ENCODE data around the gene ZNF254. TPM values are rescaled to one million over a fixed set of nuclear protein-coding genes. Genes with fewer than 3 reads are reported as not detected.
"Not testable (repeated sequence)": the region's sequence is repeated elsewhere in the genome, so short reads cannot be mapped to it uniquely, and the experiment has no call there.

Gene ZNF254
- total RNA-seq, 1 experiment from 2014 or later: 35.1 TPM

- not testable (repeated sequence) for H4K20me1 ChIP-seq (ENCODE audit: insufficient read depth, low read depth, low read length); H3K9me3 ChIP-seq (ENCODE audit: low read length); DNase-seq; H2AFZ ChIP-seq (ENCODE audit: low read length); H3K9me2 ChIP-seq (replicated peaks; ENCODE audit: insufficient read depth, low read length); H3K27me3 ChIP-seq (ENCODE audit: low read length); H3K27ac ChIP-seq (ENCODE audit: low read length); H3K9ac ChIP-seq (ENCODE audit: low read length); H3K4me3 ChIP-seq (ENCODE audit: low read length); H3K4me2 ChIP-seq (ENCODE audit: low read depth, low read length, poor library complexity, severe bottlenecking); H3K79me2 ChIP-seq (ENCODE audit: low read length); H3K4me1 ChIP-seq (ENCODE audit: low read length)
- peaks cover 37% of the 10 kb centered on the region for H3K36me3 ChIP-seq (ENCODE audit: insufficient read depth, low read length)
Measured at GRCh38 chr19:24075530-24075929, 11.5 kb upstream of the ZNF254 start.

DNA sequence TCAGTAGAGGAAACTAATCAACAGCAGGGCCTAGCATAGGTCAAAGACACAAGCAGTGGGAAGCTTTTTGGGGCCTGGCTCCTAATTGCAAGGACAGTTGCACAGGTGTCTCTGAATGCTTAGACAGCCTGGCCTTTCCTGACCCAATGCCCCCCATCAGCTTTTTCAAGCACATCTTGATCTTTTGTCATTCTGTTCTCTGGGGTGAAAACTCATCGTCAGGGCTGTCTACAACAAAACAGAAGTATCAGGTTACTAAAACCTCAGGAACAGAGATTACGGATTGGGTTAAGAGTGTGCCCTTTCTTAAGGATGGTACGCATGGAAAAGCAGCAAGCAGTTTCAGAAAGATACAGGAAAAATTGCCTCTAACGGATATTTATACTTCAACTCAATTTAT is 8.3 kb upstream of the ZNF254 start:
- DNase-seq: no peak
- Histone ChIP-seq H3K4me3 (ENCODE audit: low read length) (no peak overlapping the region), H3K9me3 (ENCODE audit: low read length) (no peaks in the 10 kb centered on the region), H3K9ac (ENCODE audit: low read length) (no peak overlapping the region), H3K27ac (ENCODE audit: low read length) (no peak overlapping the region), H3K79me2 (ENCODE audit: low read length) (no peaks in the 10 kb centered on the region), H3K27me3 (ENCODE audit: low read length) (no peaks in the 10 kb centered on the region), H3K4me2 (ENCODE audit: low read depth, low read length, poor library complexity, severe bottlenecking) (no peak overlapping the region), H3K4me1 (ENCODE audit: low read length) (no peaks in the 10 kb centered on the region), H2AFZ (ENCODE audit: low read length) (no peak overlapping the region), H3K36me3 (ENCODE audit: insufficient read depth, low read length) (peaks cover 12% of the 10 kb centered on the region), H3K9me2 (replicated peaks; ENCODE audit: insufficient read depth, low read length) (no peaks in the 10 kb centered on the region), H4K20me1 (ENCODE audit: insufficient read depth, low read depth, low read length) (no peaks in the 10 kb centered on the region)

- H3K4me3 ChIP-seq (ENCODE audit: low read length): no peak overlapping the region
- no peaks in the 10 kb centered on the region for H3K4me1 ChIP-seq (ENCODE audit: low read length)
- H3K9me2 ChIP-seq (replicated peaks; ENCODE audit: insufficient read depth, low read length): no peaks in the 10 kb centered on the region
- no peak for DNase-seq
- H3K4me2 ChIP-seq (ENCODE audit: low read depth, low read length, poor library complexity, severe bottlenecking): no peak overlapping the region
- H3K9me3 ChIP-seq (ENCODE audit: low read length): no peaks in the 10 kb centered on the region
- H3K27me3 ChIP-seq (ENCODE audit: low read length): no peaks in the 10 kb centered on the region
- no peak overlapping the region for H2AFZ ChIP-seq (ENCODE audit: low read length)
- H3K36me3 ChIP-seq (ENCODE audit: insufficient read depth, low read length): no peaks in the 10 kb centered on the region
- no peaks in the 10 kb centered on the region for H3K79me2 ChIP-seq (ENCODE audit: low read length)
- no peak overlapping the region for H3K27ac ChIP-seq (ENCODE audit: low read length)
- no peak overlapping the region for H3K9ac ChIP-seq (ENCODE audit: low read length)
- H4K20me1 ChIP-seq (ENCODE audit: insufficient read depth, low read depth, low read length): no peaks in the 10 kb centered on the region
Measured at GRCh38 chr19:24081056-24081455, 5.9 kb upstream of the ZNF254 start.

- Histone ChIP-seq H3K27ac (ENCODE audit: low read length) (no peak overlapping the region), H3K4me3 (ENCODE audit: low read length) (no peak overlapping the region), H3K9me3 (ENCODE audit: low read length) (peaks cover 12% of the 10 kb centered on the region), H3K79me2 (ENCODE audit: low read length) (peaks cover 87% of the 10 kb centered on the region), H3K9ac (ENCODE audit: low read length) (no peak overlapping the region), H3K4me1 (ENCODE audit: low read length) (no peaks in the 10 kb centered on the region), H3K36me3 (ENCODE audit: insufficient read depth, low read length) (peaks cover 81% of the 10 kb centered on the region), H3K27me3 (ENCODE audit: low read length) (no peaks in the 10 kb centered on the region), H3K9me2 (replicated peaks; ENCODE audit: insufficient read depth, low read length) (no peaks in the 10 kb centered on the region), H3K4me2 (ENCODE audit: low read depth, low read length, poor library complexity, severe bottlenecking) (no peak overlapping the region), H4K20me1 (ENCODE audit: insufficient read depth, low read depth, low read length) (no peaks in the 10 kb centered on the region), H2AFZ (ENCODE audit: low read length) (no peak overlapping the region)
- no peak for DNase-seq
Measured at GRCh38 chr19:24098359-24098758, 11.4 kb downstream of the ZNF254 start.

DNA sequence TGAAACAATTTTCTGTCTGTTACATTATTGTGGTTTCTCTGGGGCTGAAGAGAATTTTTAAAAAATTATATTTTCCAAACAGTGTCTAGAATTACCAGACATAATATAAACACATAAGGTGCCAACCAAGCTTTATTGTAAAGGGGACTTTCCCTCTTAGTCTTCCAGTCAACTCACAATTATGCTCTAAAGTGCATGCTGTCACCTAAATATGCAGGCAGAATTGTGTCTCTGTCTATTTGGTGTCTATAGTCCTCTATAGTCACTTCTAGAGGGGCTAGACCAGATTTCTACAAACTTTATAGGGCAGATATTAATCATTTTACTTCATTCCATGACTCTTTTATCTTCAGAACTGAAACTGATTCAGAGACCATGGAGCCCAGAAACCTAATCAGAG is 12.8 kb downstream of the ZNF254 start:
- no peaks in the 10 kb centered on the region for H4K20me1 ChIP-seq (ENCODE audit: insufficient read depth, low read depth, low read length)
- no peak for DNase-seq
- H3K9ac ChIP-seq (ENCODE audit: low read length): no peak overlapping the region
- no peaks in the 10 kb centered on the region for H3K4me1 ChIP-seq (ENCODE audit: low read length)
- H3K27me3 ChIP-seq (ENCODE audit: low read length): no peaks in the 10 kb centered on the region
- H3K36me3 ChIP-seq (ENCODE audit: insufficient read depth, low read length): peaks cover 82% of the 10 kb centered on the region
- no peak overlapping the region for H3K4me3 ChIP-seq (ENCODE audit: low read length)
- no peaks in the 10 kb centered on the region for H3K9me2 ChIP-seq (replicated peaks; ENCODE audit: insufficient read depth, low read length)
- H3K4me2 ChIP-seq (ENCODE audit: low read depth, low read length, poor library complexity, severe bottlenecking): no peak overlapping the region
- H3K79me2 ChIP-seq (ENCODE audit: low read length): peaks cover 82% of the 10 kb centered on the region
- peaks cover 7% of the 10 kb centered on the region for H3K9me3 ChIP-seq (ENCODE audit: low read length)
- no peak overlapping the region for H3K27ac ChIP-seq (ENCODE audit: low read length)
- no peak overlapping the region for H2AFZ ChIP-seq (ENCODE audit: low read length)

DNA sequence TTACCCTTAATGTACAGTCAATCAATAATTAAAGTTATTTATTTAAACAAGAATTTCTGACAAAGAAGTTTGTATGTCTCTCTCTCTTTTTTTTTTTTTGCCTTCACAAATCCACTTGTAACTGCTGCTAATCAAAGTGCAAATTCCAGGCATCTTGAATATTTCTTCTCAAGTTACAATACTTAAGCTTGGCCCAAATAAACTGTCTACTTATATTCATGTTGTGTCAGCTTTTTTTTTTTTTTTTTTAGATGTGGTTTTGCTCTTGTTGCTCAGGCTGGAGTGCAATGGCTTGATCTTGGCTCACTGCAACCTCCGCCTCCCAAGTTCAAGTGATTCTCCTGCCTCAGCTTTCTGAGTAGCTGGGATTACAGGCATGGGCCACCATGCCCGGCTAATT is 13.6 kb downstream of the ZNF254 start:
- H3K4me1 ChIP-seq (ENCODE audit: low read length); H3K27me3 ChIP-seq (ENCODE audit: low read length); H3K9me3 ChIP-seq (ENCODE audit: low read length); H3K9ac ChIP-seq (ENCODE audit: low read length); H2AFZ ChIP-seq (ENCODE audit: low read length); H3K4me3 ChIP-seq (ENCODE audit: low read length); H3K4me2 ChIP-seq (ENCODE audit: low read depth, low read length, poor library complexity, severe bottlenecking); H3K27ac ChIP-seq (ENCODE audit: low read length); H4K20me1 ChIP-seq (ENCODE audit: insufficient read depth, low read depth, low read length); H3K9me2 ChIP-seq (replicated peaks; ENCODE audit: insufficient read depth, low read length); DNase-seq: not testable (repeated sequence)
- Histone ChIP-seq H3K79me2 (ENCODE audit: low read length) (peaks cover 81% of the 10 kb centered on the region), H3K36me3 (ENCODE audit: insufficient read depth, low read length) (peaks cover 82% of the 10 kb centered on the region)

GRCh38 chr19:24101459-24102115 is 14.6 kb downstream of the ZNF254 start:
- no peaks in the 10 kb centered on the region for H3K9me2 ChIP-seq (replicated peaks; ENCODE audit: insufficient read depth, low read length)
- no peak overlapping the region for H3K4me3 ChIP-seq (ENCODE audit: low read length)
- no peak for DNase-seq
- H3K36me3 ChIP-seq (ENCODE audit: insufficient read depth, low read length): peaks cover 81% of the 10 kb centered on the region
- no peaks in the 10 kb centered on the region for H3K4me1 ChIP-seq (ENCODE audit: low read length)
- no peak overlapping the region for H2AFZ ChIP-seq (ENCODE audit: low read length)
- peaks cover 74% of the 10 kb centered on the region for H3K79me2 ChIP-seq (ENCODE audit: low read length)
- no peaks in the 10 kb centered on the region for H3K27me3 ChIP-seq (ENCODE audit: low read length)
- no peak overlapping the region for H3K27ac ChIP-seq (ENCODE audit: low read length)
- no peak overlapping the region for H3K4me2 ChIP-seq (ENCODE audit: low read depth, low read length, poor library complexity, severe bottlenecking)
- H3K9ac ChIP-seq (ENCODE audit: low read length): no peak overlapping the region
- peaks cover 9% of the 10 kb centered on the region for H3K9me3 ChIP-seq (ENCODE audit: low read length)
- H4K20me1 ChIP-seq (ENCODE audit: insufficient read depth, low read depth, low read length): no peaks in the 10 kb centered on the region

GRCh38 chr19:24127601-24128000 is 40.6 kb downstream of the ZNF254 start:
- no peak overlapping the region for H3K4me3 ChIP-seq (ENCODE audit: low read length)
- H3K9ac ChIP-seq (ENCODE audit: low read length): no peak overlapping the region

More at GRCh38 chr19:24127601-24128000, 40.6 kb downstream of the ZNF254 start:
- Histone ChIP-seq H3K27me3 (ENCODE audit: low read length) (no peaks in the 10 kb centered on the region), H3K9me3 (ENCODE audit: low read length) (peaks cover 41% of the 10 kb centered on the region), H3K4me2 (ENCODE audit: low read depth, low read length, poor library complexity, severe bottlenecking) (no peak overlapping the region), H3K36me3 (ENCODE audit: insufficient read depth, low read length) (peaks cover 51% of the 10 kb centered on the region), H2AFZ (ENCODE audit: low read length) (no peak overlapping the region), H3K27ac (ENCODE audit: low read length) (no peak overlapping the region), H3K79me2 (ENCODE audit: low read length) (0 out of 2 replicates have a peak, but pooled peaks cover 9% of the 10 kb centered on the region), H4K20me1 (ENCODE audit: insufficient read depth, low read depth, low read length) (no peaks in the 10 kb centered on the region), H3K9me2 (replicated peaks; ENCODE audit: insufficient read depth, low read length) (no peaks in the 10 kb centered on the region), H3K4me1 (ENCODE audit: low read length) (no peaks in the 10 kb centered on the region)
- no peak for DNase-seq
